H9 (cell line): Measurements from ENCODE around the gene HNRNPK. TPM values are rescaled to one million over a fixed set of nuclear protein-coding genes. Genes with fewer than 3 reads are reported as not detected.

Source experiments
- DNase-seq: peaks from one replicate; pipeline ENCODE4 v3.0.0-alpha.2; 2017
- H2AFZ ChIP-seq: one replicate; pipeline ENCODE4 v1.6.1; 2013; ENCODE audit warnings: mild to moderate bottlenecking, low read length, control low read depth, moderate library complexity
- H2AK5ac ChIP-seq: 2 replicates; pipeline ENCODE4 v1.6.1; 2013; ENCODE audit warnings: low read length, control low read depth, mixed read lengths; ENCODE audit not compliant: insufficient read length
- H2BK120ac ChIP-seq: one replicate; pipeline ENCODE4 v1.6.1; 2013; ENCODE audit warnings: low read depth, mild to moderate bottlenecking, low read length, control low read depth, inconsistent platforms; ENCODE audit not compliant: poor library complexity, severe bottlenecking
- H2BK12ac ChIP-seq: 2 replicates; pipeline ENCODE4 v1.6.1; 2013; ENCODE audit warnings: low read length, control low read depth, mixed read lengths, low read depth; ENCODE audit not compliant: insufficient read length
- H2BK15ac ChIP-seq: 2 replicates; pipeline ENCODE4 v1.6.1; 2013; ENCODE audit warnings: low read depth, low read length, control low read depth
- H2BK20ac ChIP-seq: one replicate; pipeline ENCODE4 v1.6.1; 2013; ENCODE audit warnings: low read depth, mild to moderate bottlenecking, low read length, control low read depth, inconsistent platforms; ENCODE audit not compliant: poor library complexity, severe bottlenecking
- H2BK5ac ChIP-seq: 2 replicates; pipeline ENCODE4 v1.6.1; 2013; ENCODE audit warnings: low read length, control low read depth, mixed read lengths; ENCODE audit not compliant: insufficient read length
- H3K14ac ChIP-seq: 2 replicates; pipeline ENCODE4 v1.6.1; 2013; ENCODE audit warnings: low read length, control low read depth; ENCODE audit not compliant: insufficient read depth
- H3K18ac ChIP-seq: 2 replicates; pipeline ENCODE4 v1.6.1; 2013; ENCODE audit warnings: low read depth, mild to moderate bottlenecking, mixed read lengths, low read length, control low read depth; ENCODE audit not compliant: insufficient read length
- H3K23ac ChIP-seq: 2 replicates; pipeline ENCODE4 v1.6.1; 2013; ENCODE audit warnings: low read length, control low read depth, mixed read lengths, low read depth; ENCODE audit not compliant: insufficient read length
- H3K23me2 ChIP-seq: 2 replicates; pipeline ENCODE4 v1.6.1; 2013; ENCODE audit warnings: low read depth, mild to moderate bottlenecking, mixed read lengths, low read length, control low read depth; ENCODE audit not compliant: insufficient read length, poor library complexity, severe bottlenecking
- H3K27ac ChIP-seq: 2 replicates; pipeline ENCODE4 v1.5.1; 2013; ENCODE audit warnings: low read length, control low read depth, mixed read lengths, low read depth; ENCODE audit not compliant: insufficient read length
- H3K27me3 ChIP-seq: 2 replicates; pipeline ENCODE4 v1.6.1; 2013; ENCODE audit warnings: low read length, control low read depth, inconsistent platforms; ENCODE audit not compliant: insufficient read depth
- H3K4ac ChIP-seq: 2 replicates; pipeline ENCODE4 v1.6.1; 2013; ENCODE audit warnings: low read depth, mild to moderate bottlenecking, control low read depth, inconsistent platforms, low read length, moderate library complexity
- H3K4me1 ChIP-seq: 2 replicates; pipeline ENCODE4 v1.6.1; 2013; ENCODE audit warnings: low read length, control low read depth, inconsistent platforms; ENCODE audit not compliant: insufficient read depth
- H3K4me2 ChIP-seq: 2 replicates; pipeline ENCODE4 v1.6.1; 2013; ENCODE audit warnings: low read length, control low read depth, mixed read lengths; ENCODE audit not compliant: insufficient read length, insufficient read depth
- H3K56ac ChIP-seq: 2 replicates; pipeline ENCODE4 v1.6.1; 2013; ENCODE audit warnings: low read depth, mild to moderate bottlenecking, mixed read lengths, low read length, control low read depth; ENCODE audit not compliant: insufficient read length
- H3K79me1 ChIP-seq: 2 replicates; pipeline ENCODE4 v1.6.1; 2013; ENCODE audit warnings: low read depth, mild to moderate bottlenecking, moderate library complexity, low read length, control low read depth, inconsistent platforms; ENCODE audit not compliant: insufficient read depth, poor library complexity, severe bottlenecking
- H3K79me2 ChIP-seq: 2 replicates; pipeline ENCODE4 v1.6.1; 2013; ENCODE audit warnings: low read length, control low read depth, inconsistent platforms; ENCODE audit not compliant: insufficient read depth
- H3K9ac ChIP-seq: 2 replicates; pipeline ENCODE4 v1.6.1; 2013; ENCODE audit warnings: low read length, control low read depth, mixed read lengths; ENCODE audit not compliant: insufficient read length; ENCODE audit errors: extremely low read depth
- H3K9me3 ChIP-seq: one replicate; pipeline ENCODE4 v1.6.1; 2013; ENCODE audit warnings: low read depth, low read length, inconsistent platforms; ENCODE audit not compliant: control insufficient read depth
- H3T11ph ChIP-seq: one replicate; pipeline ENCODE4 v1.6.1; 2013; ENCODE audit warnings: mild to moderate bottlenecking, low read length, control low read depth, inconsistent platforms
- H4K20me1 ChIP-seq: one replicate; pipeline ENCODE4 v1.6.1; 2013; ENCODE audit not compliant: control insufficient read depth, insufficient read length, insufficient read depth
- H4K5ac ChIP-seq: 2 replicates; pipeline ENCODE4 v1.6.1; 2013; ENCODE audit warnings: low read depth, mild to moderate bottlenecking, mixed read lengths, low read length, control low read depth; ENCODE audit not compliant: insufficient read length
- H4K8ac ChIP-seq: replicated peaks from 2 replicates; pipeline ENCODE4 v1.6.1; 2013; ENCODE audit warnings: low read length, control low read depth, mixed read lengths, low read depth; ENCODE audit not compliant: insufficient read length
- H4K91ac ChIP-seq: 2 replicates; pipeline ENCODE4 v1.6.1; 2013; ENCODE audit warnings: low read depth, mild to moderate bottlenecking, moderate library complexity, mixed read lengths, low read length, control low read depth; ENCODE audit not compliant: insufficient read length
- H3K27ac Mint-ChIP-seq, 3 experiments: 2 replicates in 2 of 3; 3 replicates in 1 of 3; pipeline ENCODE4 v1.8.0; 2020 to 2021; ENCODE audit warnings: mixed read lengths in 3 of 3, mild to moderate bottlenecking in 1 of 3, moderate library complexity in 1 of 3
- H3K27me3 Mint-ChIP-seq: 2 replicates; pipeline ENCODE4 v1.8.0; 2021; ENCODE audit warnings: low read depth, mild to moderate bottlenecking, moderate library complexity, mixed read lengths
- H3K36me3 Mint-ChIP-seq, 3 experiments: 2 replicates in 2 of 3; 3 replicates in 1 of 3; pipeline ENCODE4 v1.8.0; 2020 to 2021; ENCODE audit warnings: low read depth in 3 of 3, mixed read lengths in 3 of 3; ENCODE audit not compliant: insufficient read depth in 1 of 3
- H3K4me1 Mint-ChIP-seq, 2 experiments: 2 replicates each; pipeline ENCODE4 v1.8.0; 2020; ENCODE audit warnings: mixed read lengths in 2 of 2
- H3K4me3 Mint-ChIP-seq, 2 experiments: 2 replicates in 1 of 2; 3 replicates in 1 of 2; pipeline ENCODE4 v1.8.0; 2020 to 2021; ENCODE audit warnings: mild to moderate bottlenecking in 2 of 2, mixed read lengths in 2 of 2, moderate library complexity in 1 of 2
- H3K9me3 Mint-ChIP-seq, 2 experiments: 2 replicates in 1 of 2; 3 replicates in 1 of 2; pipeline ENCODE4 v1.8.0; 2020; ENCODE audit warnings: mild to moderate bottlenecking in 2 of 2, mixed read lengths in 2 of 2, moderate library complexity in 1 of 2
- WGBS: extraction: QIAGEN DNeasy Blood & Tissue Kit; methylation state at CpG from one replicate; pipeline ENCODE4 v1.1.7; 2013; ENCODE audit warnings: missing lambda C conversion rate, low lambda C conversion rate, mixed read lengths; ENCODE audit not compliant: insufficient read length; ENCODE audit errors: extremely low coverage; 5-methylcytosine and 5-hydroxymethylcytosine counted together
- total RNA-seq: library from RNA; stranded (reverse); gene quantifications from 2 replicates; pipeline ENCODE4 v1.2.1, GENCODE V29; 2021
- TF ChIP-seq, protein P1 (sequence below): fragments of 200-600 bp; sonication (generic); conservative IDR thresholded peaks from 3 replicates; pipeline ENCODE4 v1.8.0; 2021; ENCODE audit warnings: antibody characterized with exemption, mild to moderate bottlenecking

Gene HNRNPK
- total RNA-seq, 1 experiment from 2014 or later = 790 TPM

DNA sequence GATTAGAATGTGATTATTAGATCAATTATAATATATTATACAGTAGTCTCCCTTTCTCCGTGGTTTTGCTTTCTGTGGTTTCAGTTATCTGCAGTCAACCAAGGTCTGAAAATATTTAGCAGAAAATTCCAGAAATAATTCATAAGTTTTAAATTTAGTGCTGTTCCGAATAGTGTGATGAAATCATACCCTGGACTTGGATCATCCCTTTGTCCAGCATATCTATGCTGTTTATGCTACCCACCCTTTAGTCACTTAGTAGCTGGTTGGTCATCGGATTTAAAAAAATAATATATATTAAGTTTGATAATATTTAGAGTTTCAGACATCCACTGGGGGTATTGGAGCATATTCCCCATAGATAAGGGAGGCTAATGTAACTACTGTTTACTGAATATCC is 20.2 kb upstream of the HNRNPK start:
- H2BK12ac ChIP-seq = no peak overlapping the region
- H3K56ac ChIP-seq = no peak overlapping the region
- H2AFZ ChIP-seq = no peak overlapping the region
- H3K27me3 ChIP-seq = no peaks in the 10 kb centered on the region
- DNase-seq = no peak
- no peak overlapping the region for H3K4me3 Mint-ChIP-seq
- no peak overlapping the region for H3T11ph ChIP-seq
- H3K18ac ChIP-seq = no peak overlapping the region
- H2BK5ac ChIP-seq = no peak overlapping the region
- no peak overlapping the region for H4K91ac ChIP-seq
- no peaks in the 10 kb centered on the region for H3K9me3 Mint-ChIP-seq
- H4K20me1 ChIP-seq = no peaks in the 10 kb centered on the region
- peaks cover 1% of the 10 kb centered on the region; the same call in 1 of the 2 replicates for H3K79me2 ChIP-seq
- H3K27ac ChIP-seq = no peak overlapping the region
- no peak overlapping the region for H2BK20ac ChIP-seq
- H4K5ac ChIP-seq = no peak overlapping the region
- H2BK15ac ChIP-seq = no peak overlapping the region
- H3K9ac ChIP-seq = no peak overlapping the region
- no peak overlapping the region for H3K4ac ChIP-seq
- TF ChIP-seq, protein P1, sequence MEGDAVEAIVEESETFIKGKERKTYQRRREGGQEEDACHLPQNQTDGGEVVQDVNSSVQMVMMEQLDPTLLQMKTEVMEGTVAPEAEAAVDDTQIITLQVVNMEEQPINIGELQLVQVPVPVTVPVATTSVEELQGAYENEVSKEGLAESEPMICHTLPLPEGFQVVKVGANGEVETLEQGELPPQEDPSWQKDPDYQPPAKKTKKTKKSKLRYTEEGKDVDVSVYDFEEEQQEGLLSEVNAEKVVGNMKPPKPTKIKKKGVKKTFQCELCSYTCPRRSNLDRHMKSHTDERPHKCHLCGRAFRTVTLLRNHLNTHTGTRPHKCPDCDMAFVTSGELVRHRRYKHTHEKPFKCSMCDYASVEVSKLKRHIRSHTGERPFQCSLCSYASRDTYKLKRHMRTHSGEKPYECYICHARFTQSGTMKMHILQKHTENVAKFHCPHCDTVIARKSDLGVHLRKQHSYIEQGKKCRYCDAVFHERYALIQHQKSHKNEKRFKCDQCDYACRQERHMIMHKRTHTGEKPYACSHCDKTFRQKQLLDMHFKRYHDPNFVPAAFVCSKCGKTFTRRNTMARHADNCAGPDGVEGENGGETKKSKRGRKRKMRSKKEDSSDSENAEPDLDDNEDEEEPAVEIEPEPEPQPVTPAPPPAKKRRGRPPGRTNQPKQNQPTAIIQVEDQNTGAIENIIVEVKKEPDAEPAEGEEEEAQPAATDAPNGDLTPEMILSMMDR = no peak
- H3K23ac ChIP-seq = no peak overlapping the region
- H3K9me3 ChIP-seq = no peaks in the 10 kb centered on the region
- no peak overlapping the region for H3K27ac Mint-ChIP-seq
- no CpG with 5 or more reads among the region's 3 CpGs for WGBS
- peaks cover 3 to 21% (median 19%) of the 10 kb centered on the region in 3 experiments; a peak in 6 of 7 replicates for H3K36me3 Mint-ChIP-seq
- no peak overlapping the region for H3K14ac ChIP-seq
- no peaks in the 10 kb centered on the region for H3K27me3 Mint-ChIP-seq
- no peak overlapping the region for H4K8ac ChIP-seq
- peaks cover 1 to 5% of the 10 kb centered on the region in 2 experiments; a peak in 1 of 4 replicates for H3K4me1 Mint-ChIP-seq
- H3K4me2 ChIP-seq = no peak overlapping the region
- no peak overlapping the region for H2AK5ac ChIP-seq
- no peak overlapping the region for H2BK120ac ChIP-seq
- H3K79me1 ChIP-seq = peaks cover 4% of the 10 kb centered on the region
- no peaks in the 10 kb centered on the region for H3K23me2 ChIP-seq
- no peaks in the 10 kb centered on the region for H3K4me1 ChIP-seq
